ENCODE data around the gene RBFOX1. TPM values are rescaled to one million over a fixed set of nuclear protein-coding genes. Genes with fewer than 3 reads are reported as not detected.

RBFOX1 gene
- total RNA-seq, 1 experiment from 2014 or later: not detected

DNA sequence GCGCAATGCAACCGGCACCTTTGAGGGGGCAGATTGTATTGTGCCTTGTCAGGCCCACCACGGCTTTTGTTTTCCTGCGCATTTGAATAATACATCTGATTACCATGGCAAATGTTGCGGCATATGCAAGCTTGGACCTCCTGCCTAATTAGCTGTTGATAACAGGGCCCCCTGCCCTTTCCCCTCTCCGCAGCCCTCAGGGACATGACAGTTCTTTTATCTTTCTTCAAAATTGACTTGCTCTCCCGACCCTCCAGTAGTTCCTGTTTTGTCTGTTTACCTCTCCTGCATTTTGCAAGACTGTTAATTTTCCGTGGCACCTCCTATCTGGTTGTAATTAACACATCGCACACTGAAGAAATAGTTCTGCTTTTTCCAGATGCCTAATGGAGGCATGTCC lies 86.8 kb downstream of the RBFOX1 start:
- no peak for TF ChIP-seq EZH2 (IDR thresholded peaks at IDR 0.05; ENCODE audit: low read length, unreplicated experiment)
- no peak for TF ChIP-seq EZH2phosphoT487 (IDR thresholded peaks at IDR 0.05; ENCODE audit: borderline replicate concordance, low read length)
- TF ChIP-seq, protein P1, sequence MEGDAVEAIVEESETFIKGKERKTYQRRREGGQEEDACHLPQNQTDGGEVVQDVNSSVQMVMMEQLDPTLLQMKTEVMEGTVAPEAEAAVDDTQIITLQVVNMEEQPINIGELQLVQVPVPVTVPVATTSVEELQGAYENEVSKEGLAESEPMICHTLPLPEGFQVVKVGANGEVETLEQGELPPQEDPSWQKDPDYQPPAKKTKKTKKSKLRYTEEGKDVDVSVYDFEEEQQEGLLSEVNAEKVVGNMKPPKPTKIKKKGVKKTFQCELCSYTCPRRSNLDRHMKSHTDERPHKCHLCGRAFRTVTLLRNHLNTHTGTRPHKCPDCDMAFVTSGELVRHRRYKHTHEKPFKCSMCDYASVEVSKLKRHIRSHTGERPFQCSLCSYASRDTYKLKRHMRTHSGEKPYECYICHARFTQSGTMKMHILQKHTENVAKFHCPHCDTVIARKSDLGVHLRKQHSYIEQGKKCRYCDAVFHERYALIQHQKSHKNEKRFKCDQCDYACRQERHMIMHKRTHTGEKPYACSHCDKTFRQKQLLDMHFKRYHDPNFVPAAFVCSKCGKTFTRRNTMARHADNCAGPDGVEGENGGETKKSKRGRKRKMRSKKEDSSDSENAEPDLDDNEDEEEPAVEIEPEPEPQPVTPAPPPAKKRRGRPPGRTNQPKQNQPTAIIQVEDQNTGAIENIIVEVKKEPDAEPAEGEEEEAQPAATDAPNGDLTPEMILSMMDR (conservative IDR thresholded peaks at IDR 0.05; ENCODE audit: low read depth, low read length): no peak
- Histone ChIP-seq H3K9ac (ENCODE audit: low read length) (no peak overlapping the region), H3F3A (ENCODE audit: low read length, unreplicated experiment) (no peaks in the 10 kb centered on the region), H3K4me1 (ENCODE audit: insufficient read depth, low read length) (no peaks in the 10 kb centered on the region), H3K4me2 (ENCODE audit: low read length) (no peak overlapping the region), H3K27ac (ENCODE audit: low read length) (no peak overlapping the region), H3K9me3 (ENCODE audit: low read length) (no peaks in the 10 kb centered on the region), H3K79me2 (ENCODE audit: low read length) (no peaks in the 10 kb centered on the region), H3K36me3 (ENCODE audit: low read depth, low read length) (no peaks in the 10 kb centered on the region), H3K27me3 (ENCODE audit: low read length) (no peaks in the 10 kb centered on the region), H2AFZ (ENCODE audit: low read length) (no peak overlapping the region), H3K4me3 (ENCODE audit: low read length) (no peak overlapping the region), H4K20me1 (ENCODE audit: low read length) (no peaks in the 10 kb centered on the region), H3K9me2 (replicated peaks; ENCODE audit: low read length) (no peaks in the 10 kb centered on the region)
- DNase-seq: no peak
- ChIA-PET POLR2A (ENCODE audit: unreplicated experiment) (no interaction called here), CTCF (no interaction called here)
- ATAC-seq: no peak
- intact Hi-C loops (cut with micrococcal nuclease): no loop called here
- no TSS peak for BruUV-seq (replicated peaks)

DNA sequence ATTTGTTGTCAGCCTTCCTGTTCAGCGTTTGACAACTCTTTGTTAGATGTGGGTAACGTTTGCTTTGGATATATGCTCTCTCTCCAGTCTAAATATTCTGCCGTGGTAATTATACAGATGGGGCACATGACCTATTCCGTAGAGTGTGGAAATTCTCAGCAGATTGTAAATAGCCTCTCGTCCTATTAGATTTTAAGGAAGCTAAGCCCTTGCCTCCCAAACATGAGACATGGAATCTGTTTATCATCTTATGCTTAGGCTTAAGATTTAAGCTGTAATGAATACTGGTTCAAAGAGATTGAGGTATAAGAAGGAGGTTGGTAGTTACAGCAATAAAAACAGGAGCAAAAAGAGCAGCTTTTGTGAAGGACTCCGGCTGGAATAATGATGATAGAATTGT lies 87.4 kb downstream of the RBFOX1 start:
- no peaks in the 10 kb centered on the region for H3K79me2 ChIP-seq (ENCODE audit: low read length)
- no peak overlapping the region for H3K4me3 ChIP-seq (ENCODE audit: low read length)
- no peak overlapping the region for H2AFZ ChIP-seq (ENCODE audit: low read length)
- DNase-seq (no peak), ATAC-seq (no peak)
- H4K20me1 ChIP-seq (ENCODE audit: low read length): no peaks in the 10 kb centered on the region
- H3F3A ChIP-seq (ENCODE audit: low read length, unreplicated experiment): no peaks in the 10 kb centered on the region
- no peak overlapping the region for H3K9ac ChIP-seq (ENCODE audit: low read length)
- ChIA-PET CTCF (no interaction called here), POLR2A (ENCODE audit: unreplicated experiment) (no interaction called here)
- H3K36me3 ChIP-seq (ENCODE audit: low read depth, low read length): no peaks in the 10 kb centered on the region
- H3K27ac ChIP-seq (ENCODE audit: low read length): no peak overlapping the region
- no peaks in the 10 kb centered on the region for H3K9me3 ChIP-seq (ENCODE audit: low read length)
- intact Hi-C loops (cut with micrococcal nuclease): no loop called here
- no peaks in the 10 kb centered on the region for H3K27me3 ChIP-seq (ENCODE audit: low read length)
- BruUV-seq (replicated peaks): no TSS peak
- TF ChIP-seq, protein P1 (conservative IDR thresholded peaks at IDR 0.05; ENCODE audit: low read depth, low read length): no peak
- TF ChIP-seq EZH2 (IDR thresholded peaks at IDR 0.05; ENCODE audit: low read length, unreplicated experiment) (no peak), EZH2phosphoT487 (IDR thresholded peaks at IDR 0.05; ENCODE audit: borderline replicate concordance, low read length) (no peak)
- no peaks in the 10 kb centered on the region for H3K9me2 ChIP-seq (replicated peaks; ENCODE audit: low read length)
- H3K4me1 ChIP-seq (ENCODE audit: insufficient read depth, low read length): no peaks in the 10 kb centered on the region
- no peak overlapping the region for H3K4me2 ChIP-seq (ENCODE audit: low read length)

DNA sequence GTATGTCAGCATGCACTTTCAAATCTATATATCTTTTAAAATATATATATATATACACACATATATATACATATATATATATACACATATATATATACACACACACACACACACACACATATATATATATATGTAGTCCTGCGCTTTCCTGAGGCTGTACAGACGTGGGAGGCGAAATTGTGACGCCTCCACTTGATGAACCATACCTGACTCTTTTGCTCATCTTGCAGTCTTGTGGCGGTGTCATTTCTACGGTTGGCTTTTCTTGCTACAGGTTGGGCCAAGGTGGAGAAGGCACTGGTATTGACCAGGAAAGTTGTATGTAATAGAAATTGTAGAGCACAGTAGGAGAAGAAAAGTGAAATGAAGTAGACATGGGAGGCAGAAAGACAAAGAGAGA lies 88.2 kb downstream of the RBFOX1 start:
- Histone ChIP-seq H3K4me2 (ENCODE audit: low read length) (no peak overlapping the region), H3K9me2 (replicated peaks; ENCODE audit: low read length) (no peaks in the 10 kb centered on the region), H3K79me2 (ENCODE audit: low read length) (no peaks in the 10 kb centered on the region), H3K27me3 (ENCODE audit: low read length) (no peaks in the 10 kb centered on the region), H3K36me3 (ENCODE audit: low read depth, low read length) (no peaks in the 10 kb centered on the region), H3K27ac (ENCODE audit: low read length) (no peak overlapping the region), H3K9ac (ENCODE audit: low read length) (no peak overlapping the region), H2AFZ (ENCODE audit: low read length) (no peak overlapping the region), H3K4me1 (ENCODE audit: insufficient read depth, low read length) (no peaks in the 10 kb centered on the region), H3F3A (ENCODE audit: low read length, unreplicated experiment) (no peaks in the 10 kb centered on the region), H3K9me3 (ENCODE audit: low read length) (no peaks in the 10 kb centered on the region), H3K4me3 (ENCODE audit: low read length) (no peak overlapping the region), H4K20me1 (ENCODE audit: low read length) (no peaks in the 10 kb centered on the region)
- intact Hi-C loops (cut with micrococcal nuclease): no loop called here
- no peak for TF ChIP-seq EZH2 (IDR thresholded peaks at IDR 0.05; ENCODE audit: low read length, unreplicated experiment)
- TF ChIP-seq, protein P1 (conservative IDR thresholded peaks at IDR 0.05; ENCODE audit: low read depth, low read length): no peak
- TF ChIP-seq EZH2phosphoT487 (IDR thresholded peaks at IDR 0.05; ENCODE audit: borderline replicate concordance, low read length): no peak
- CTCF ChIA-PET: no interaction called here
- no TSS peak for BruUV-seq (replicated peaks)
- POLR2A ChIA-PET (ENCODE audit: unreplicated experiment): no interaction called here
- DNase-seq: no peak
- ATAC-seq: no peak

Data from PC-3 (cell line).